PC-9 (cell line): Measurements from ENCODE around the gene SLCO1B3. TPM values are rescaled to one million over a fixed set of nuclear protein-coding genes. Genes with fewer than 3 reads are reported as not detected.

ENCODE experiments used
- BruUV-seq: library from RNA; stranded (reverse); fragments of 400-500 nt; replicated peaks from 2 replicates; lab custom pipeline; 2021; lab: Mats Ljungman, UMichigan
- CTCF ChIA-PET: fragments of 300-600 bp; sonication (Branson Sonifier 250); formaldehyde crosslinking; loops from one replicate; lab custom pipeline; 2022; ENCODE audit warnings: antibody characterized with exemption; lab: Charles Lee
- POLR2A ChIA-PET: fragments of 300-600 bp; sonication (Branson Sonifier 250); formaldehyde crosslinking; loops from one replicate; lab custom pipeline; 2022; ENCODE audit warnings: antibody characterized with exemption; ENCODE audit not compliant: unreplicated experiment; lab: Charles Lee
- DNase-seq, 2 experiments: peaks; one replicate each; pipeline versions ENCODE4 v3.0.0 to v3.0.0-alpha.2; 2015 to 2022; ENCODE audit warnings: mixed read lengths in 1 of 2
- H2AFZ ChIP-seq: fragments of 200-600 bp; sonication (generic); 2 replicates; pipeline ENCODE4 v1.8.1; 2017; ENCODE audit warnings: antibody characterized with exemption
- H3F3A ChIP-seq: fragments of 200-600 bp; sonication (generic); 2 replicates; pipeline ENCODE4 v1.8.1; 2017; ENCODE audit warnings: antibody characterized with exemption, mild to moderate bottlenecking, low read depth; ENCODE audit not compliant: insufficient read depth
- H3K27ac ChIP-seq: fragments of 200-600 bp; sonication (generic); 2 replicates; pipeline ENCODE4 v1.6.1; 2016; ENCODE audit warnings: mixed run types
- H3K27me3 ChIP-seq: fragments of 200-600 bp; sonication (generic); 2 replicates; pipeline ENCODE4 v1.6.1; 2016; ENCODE audit warnings: low read depth, mixed run types; ENCODE audit not compliant: insufficient read depth
- H3K36me3 ChIP-seq: fragments of 200-600 bp; sonication (generic); 2 replicates; pipeline ENCODE4 v1.6.1; 2016; ENCODE audit warnings: low read depth, mixed run types
- H3K4me1 ChIP-seq: fragments of 200-600 bp; sonication (generic); replicated peaks from 2 replicates; pipeline ENCODE4 v1.6.1; 2016; ENCODE audit warnings: mixed run types; ENCODE audit not compliant: insufficient read depth
- H3K4me2 ChIP-seq: fragments of 200-600 bp; sonication (generic); 2 replicates; pipeline ENCODE4 v1.6.1; 2017; ENCODE audit warnings: mixed run types
- H3K4me3 ChIP-seq: fragments of 200-600 bp; sonication (generic); 2 replicates; pipeline ENCODE4 v1.6.1; 2016; ENCODE audit warnings: mixed run types
- H3K79me2 ChIP-seq: fragments of 200-600 bp; sonication (generic); 2 replicates; pipeline ENCODE4 v1.6.1; 2017; ENCODE audit warnings: low read depth, mixed run types
- H3K9me2 ChIP-seq: fragments of 200-600 bp; sonication (generic); 2 replicates; pipeline ENCODE4 v1.8.1; 2017; ENCODE audit warnings: mild to moderate bottlenecking; ENCODE audit not compliant: insufficient read depth
- H3K9me3 ChIP-seq: fragments of 200-600 bp; sonication (generic); 2 replicates; pipeline ENCODE4 v1.8.1; 2016; ENCODE audit warnings: low read depth; ENCODE audit not compliant: insufficient read depth
- H4K20me1 ChIP-seq: fragments of 200-600 bp; sonication (generic); 2 replicates; pipeline ENCODE4 v1.8.1; 2017; ENCODE audit not compliant: insufficient read depth
- EZH2 ChIP-seq: fragments of 200-600 bp; sonication (generic); IDR thresholded peaks from 2 replicates; pipeline ENCODE4 v1.8.0; 2017; ENCODE audit warnings: antibody characterized with exemption, low read depth
- intact Hi-C: fragments of 100-400 bp; cut with micrococcal nuclease; formaldehyde crosslinking; loops from one replicate; pipeline ENCODE4 v1.10.0; 2022; ENCODE audit not compliant: unreplicated experiment
- total RNA-seq: library from RNA; stranded (reverse); gene quantifications from 2 replicates; pipeline ENCODE4 v1.2.3, GENCODE V29; 2021
- TF ChIP-seq, protein P1 (sequence below): fragments of 200-600 bp; sonication (generic); conservative IDR thresholded peaks from 2 replicates; pipeline ENCODE4 v1.6.1; 2017; ENCODE audit warnings: mixed run types, antibody characterized with exemption, mild to moderate bottlenecking, moderate library complexity

Gene SLCO1B3
- total RNA-seq, 1 experiment from 2014 or later = 37.5 TPM

GRCh38 chr12:20801035-20801434, 9.5 kb upstream of the SLCO1B3 start:
- CTCF ChIA-PET = no interaction called here

DNA sequence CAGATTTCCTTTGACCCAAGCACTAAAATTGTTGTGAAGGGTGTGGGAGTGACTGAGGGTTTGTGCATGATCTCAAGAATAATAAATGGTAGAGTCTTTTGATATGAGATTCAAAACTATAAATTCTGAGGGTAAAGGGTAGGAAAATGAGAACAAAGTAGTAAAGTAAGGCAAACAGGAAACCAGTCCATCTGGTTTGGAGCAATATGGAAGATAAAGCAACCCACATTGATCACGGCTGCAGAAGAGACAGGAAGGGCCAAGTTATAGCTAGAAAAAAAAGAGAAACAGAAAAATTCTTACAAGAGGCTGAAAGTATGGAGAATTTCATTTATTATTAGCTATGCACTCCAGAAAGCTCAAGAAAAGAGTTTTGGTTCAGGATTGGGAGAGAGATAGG, 4.6 kb upstream of the SLCO1B3 start:
- H3K9me2 ChIP-seq = no peaks in the 10 kb centered on the region; the same call in none of the 2 replicates
- intact Hi-C loops = no loop called here
- no peaks in the 10 kb centered on the region for H3K4me1 ChIP-seq
- BruUV-seq = no TSS peak
- H2AFZ ChIP-seq = no peak overlapping the region
- CTCF ChIA-PET = no interaction called here
- POLR2A ChIA-PET = no interaction called here
- H3K36me3 ChIP-seq = no peaks in the 10 kb centered on the region
- H3K4me3 ChIP-seq = no peak overlapping the region
- no peaks in the 10 kb centered on the region for H3K27me3 ChIP-seq
- DNase-seq = no peak
- no peaks in the 10 kb centered on the region for H4K20me1 ChIP-seq
- no peaks in the 10 kb centered on the region for H3F3A ChIP-seq
- TF ChIP-seq, protein P1, sequence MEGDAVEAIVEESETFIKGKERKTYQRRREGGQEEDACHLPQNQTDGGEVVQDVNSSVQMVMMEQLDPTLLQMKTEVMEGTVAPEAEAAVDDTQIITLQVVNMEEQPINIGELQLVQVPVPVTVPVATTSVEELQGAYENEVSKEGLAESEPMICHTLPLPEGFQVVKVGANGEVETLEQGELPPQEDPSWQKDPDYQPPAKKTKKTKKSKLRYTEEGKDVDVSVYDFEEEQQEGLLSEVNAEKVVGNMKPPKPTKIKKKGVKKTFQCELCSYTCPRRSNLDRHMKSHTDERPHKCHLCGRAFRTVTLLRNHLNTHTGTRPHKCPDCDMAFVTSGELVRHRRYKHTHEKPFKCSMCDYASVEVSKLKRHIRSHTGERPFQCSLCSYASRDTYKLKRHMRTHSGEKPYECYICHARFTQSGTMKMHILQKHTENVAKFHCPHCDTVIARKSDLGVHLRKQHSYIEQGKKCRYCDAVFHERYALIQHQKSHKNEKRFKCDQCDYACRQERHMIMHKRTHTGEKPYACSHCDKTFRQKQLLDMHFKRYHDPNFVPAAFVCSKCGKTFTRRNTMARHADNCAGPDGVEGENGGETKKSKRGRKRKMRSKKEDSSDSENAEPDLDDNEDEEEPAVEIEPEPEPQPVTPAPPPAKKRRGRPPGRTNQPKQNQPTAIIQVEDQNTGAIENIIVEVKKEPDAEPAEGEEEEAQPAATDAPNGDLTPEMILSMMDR = no peak
- TF ChIP-seq EZH2 = no peak
- no peak overlapping the region for H3K27ac ChIP-seq
- no peaks in the 10 kb centered on the region for H3K9me3 ChIP-seq
- H3K79me2 ChIP-seq = no peaks in the 10 kb centered on the region
- H3K4me2 ChIP-seq = no peak overlapping the region

More at GRCh38 chr12:20801035-20801434, 9.5 kb upstream of the SLCO1B3 start:
- Histone ChIP-seq H3K27ac (no peak overlapping the region), H2AFZ (no peak overlapping the region), H3K27me3 (no peaks in the 10 kb centered on the region), H3K9me2 (no peaks in the 10 kb centered on the region; the same call in 1 of the 2 replicates), H3K9me3 (no peaks in the 10 kb centered on the region), H3F3A (no peaks in the 10 kb centered on the region), H3K4me1 (no peaks in the 10 kb centered on the region), H3K36me3 (no peaks in the 10 kb centered on the region), H3K4me3 (no peak overlapping the region), H3K79me2 (no peaks in the 10 kb centered on the region), H4K20me1 (no peaks in the 10 kb centered on the region), H3K4me2 (no peak overlapping the region)
- POLR2A ChIA-PET = no interaction called here
- TF ChIP-seq, protein P1 = no peak
- intact Hi-C loops = no loop called here
- DNase-seq = no peak
- no TSS peak for BruUV-seq

DNA sequence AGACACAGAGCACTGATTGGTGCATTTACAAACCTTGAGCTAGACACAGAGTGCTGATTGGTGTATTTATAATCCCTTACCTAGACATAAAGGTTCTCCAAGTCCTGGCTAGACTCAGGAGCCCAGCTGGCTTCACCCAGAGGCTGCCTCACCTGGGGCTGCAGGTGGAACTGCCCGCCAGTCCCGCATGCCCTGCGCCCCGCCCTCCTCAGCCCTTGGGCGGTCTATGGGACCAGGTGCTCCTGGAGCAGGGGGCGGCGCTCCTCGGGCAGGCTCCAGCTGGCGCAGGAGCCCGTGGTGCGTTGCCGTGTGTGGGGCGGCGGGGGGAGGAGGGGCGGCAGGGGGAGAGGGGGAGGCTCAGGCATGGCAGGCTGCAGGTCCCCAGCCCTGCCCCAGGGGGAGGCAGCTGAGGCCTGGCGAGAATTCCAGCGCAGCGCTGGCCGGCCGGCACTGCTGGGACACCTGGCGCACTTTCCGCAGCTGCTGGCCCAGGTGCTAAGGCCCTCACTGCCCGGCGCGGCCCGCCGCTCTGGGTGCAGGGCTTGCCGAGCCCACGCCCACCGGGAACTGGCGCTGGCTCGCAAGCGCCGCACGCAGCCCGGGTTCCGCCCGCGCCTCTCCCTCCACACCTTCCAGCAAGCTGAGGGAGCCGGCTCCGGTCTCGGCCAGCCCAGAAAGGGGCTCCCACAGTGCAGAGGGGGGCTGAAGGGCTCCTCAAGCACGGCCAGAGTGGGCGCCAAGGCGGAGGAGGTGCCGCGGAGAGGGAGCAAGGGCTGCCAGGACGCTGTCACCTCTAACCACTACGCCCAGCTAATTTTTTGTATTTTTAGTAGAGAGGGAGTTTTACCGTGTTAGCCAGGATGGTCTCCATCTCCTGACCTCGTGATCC, 3.1 kb upstream of the SLCO1B3 start:
- no peak overlapping the region for H2AFZ ChIP-seq
- H3K4me2 ChIP-seq = no peak overlapping the region
- no peaks in the 10 kb centered on the region for H3K27me3 ChIP-seq
- no peaks in the 10 kb centered on the region for H3K9me3 ChIP-seq
- no peaks in the 10 kb centered on the region; the same call in none of the 2 replicates for H3K9me2 ChIP-seq
- no TSS peak for BruUV-seq
- intact Hi-C loops = no loop called here
- no peaks in the 10 kb centered on the region for H3K36me3 ChIP-seq
- no peak overlapping the region for H3K27ac ChIP-seq
- POLR2A ChIA-PET = no interaction called here
- no peaks in the 10 kb centered on the region for H4K20me1 ChIP-seq
- CTCF ChIA-PET = no interaction called here
- no peak for DNase-seq
- H3F3A ChIP-seq = no peaks in the 10 kb centered on the region
- no peak overlapping the region for H3K4me3 ChIP-seq
- no peaks in the 10 kb centered on the region for H3K4me1 ChIP-seq
- H3K79me2 ChIP-seq = no peaks in the 10 kb centered on the region
- no peak for TF ChIP-seq EZH2
- TF ChIP-seq, protein P1 = no peak
